ENCODE results near the gene RNF38. TPM values are rescaled to one million over a fixed set of nuclear protein-coding genes. Genes with fewer than 3 reads are reported as not detected.
"Not testable (repeated sequence)": the region's sequence is repeated elsewhere in the genome, so short reads cannot be mapped to it uniquely, and the experiment has no call there.

RNF38 gene
- total and polyA plus RNA-seq, 2 experiments from 2014 or later, result 6.7 to 16.5 TPM

- no peak for TF ChIP-seq EZH2phosphoT487 (IDR thresholded peaks at IDR 0.05; ENCODE audit: insufficient read depth, low read depth)
- TF ChIP-seq EZH2 (IDR thresholded peaks at IDR 0.05; ENCODE audit: insufficient read depth, poor library complexity, severe bottlenecking), result no peak
- 75 to 85% methylated on average over 2 of the region's 2 CpGs for WGBS, 2 experiments (ENCODE audit: low coverage in 1 of 2, low lambda C conversion rate in 2 of 2, missing lambda C conversion rate in 2 of 2)
- Histone ChIP-seq H3F3A (ENCODE audit: insufficient read depth) (no peaks in the 10 kb centered on the region), H3K4me3 (no peak overlapping the region), H3K36me3 (ENCODE audit: low read depth) (peaks cover 12% of the 10 kb centered on the region; the same call in 1 of the 2 replicates), H2AFZ (no peak overlapping the region), H3K4me2 (ENCODE audit: unreplicated experiment) (no peak overlapping the region), H3K79me2 (ENCODE audit: insufficient read depth) (peaks cover 100% of the 10 kb centered on the region), H3K4me1 (ENCODE audit: insufficient read depth) (peaks cover 7% of the 10 kb centered on the region; the same call in 1 of the 2 replicates), H4K20me1 (ENCODE audit: insufficient read depth) (peaks cover 6% of the 10 kb centered on the region; the same call in 1 of the 2 replicates), H3K27me3 (replicated peaks; ENCODE audit: insufficient read depth) (no peaks in the 10 kb centered on the region), H3K9me3 (ENCODE audit: low read depth) (no peaks in the 10 kb centered on the region), H3K9ac (no peak overlapping the region), H3K27ac (no peak overlapping the region), H3K9me2 (ENCODE audit: insufficient read depth) (no peaks in the 10 kb centered on the region)
- no peak for DNase-seq
- in situ Hi-C loops (cut with MboI), result no loop called here
Observed at GRCh38 chr9:36389590-36389989, 10.5 kb downstream of the RNF38 start.

DNA sequence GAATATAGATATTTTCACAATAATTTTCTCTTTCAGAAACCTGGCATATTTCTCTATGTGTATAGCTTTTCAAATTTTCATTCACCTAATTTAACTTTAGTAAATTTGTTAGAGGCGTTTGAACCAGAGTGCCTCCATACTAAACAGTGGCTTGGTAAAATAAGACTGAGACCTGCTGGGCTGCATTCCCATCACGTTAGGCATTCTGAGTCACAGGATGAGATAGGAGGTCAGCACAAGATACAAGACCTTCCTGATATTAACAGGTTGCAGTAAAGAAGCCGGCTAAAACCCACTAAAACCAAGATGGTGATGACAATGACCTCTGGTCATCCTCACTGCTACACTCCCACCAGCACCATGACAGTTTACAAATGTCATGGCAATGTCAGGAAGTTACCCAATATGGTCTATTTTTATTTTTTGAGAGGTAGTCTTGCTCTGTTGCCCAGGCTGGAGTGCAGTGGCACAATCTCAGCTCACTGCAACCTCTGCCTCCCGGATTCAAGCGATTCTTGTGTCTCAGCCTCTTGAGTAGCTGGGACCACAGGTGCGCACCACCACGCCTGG lies 13.6 kb downstream of the RNF38 start:
- H3K4me2 ChIP-seq (ENCODE audit: unreplicated experiment); H3K4me3 ChIP-seq; H3K9ac ChIP-seq; in situ Hi-C loops (cut with MboI); DNase-seq; H3K4me1 ChIP-seq (ENCODE audit: insufficient read depth); H3K27ac ChIP-seq; H2AFZ ChIP-seq; H3K27me3 ChIP-seq (replicated peaks; ENCODE audit: insufficient read depth); H3K9me2 ChIP-seq (ENCODE audit: insufficient read depth); H3F3A ChIP-seq (ENCODE audit: insufficient read depth); H3K9me3 ChIP-seq (ENCODE audit: low read depth): not testable (repeated sequence)
- WGBS, 2 experiments (ENCODE audit: low coverage in 1 of 2, low lambda C conversion rate in 2 of 2, missing lambda C conversion rate in 2 of 2), result 78% methylated on average over 7 of the region's 7 CpGs
- Histone ChIP-seq H3K79me2 (ENCODE audit: insufficient read depth) (peaks cover 100% of the 10 kb centered on the region), H3K36me3 (ENCODE audit: low read depth) (peaks cover 12% of the 10 kb centered on the region; the same call in 1 of the 2 replicates), H4K20me1 (ENCODE audit: insufficient read depth) (peaks cover 10% of the 10 kb centered on the region; the same call in 1 of the 2 replicates)

DNA sequence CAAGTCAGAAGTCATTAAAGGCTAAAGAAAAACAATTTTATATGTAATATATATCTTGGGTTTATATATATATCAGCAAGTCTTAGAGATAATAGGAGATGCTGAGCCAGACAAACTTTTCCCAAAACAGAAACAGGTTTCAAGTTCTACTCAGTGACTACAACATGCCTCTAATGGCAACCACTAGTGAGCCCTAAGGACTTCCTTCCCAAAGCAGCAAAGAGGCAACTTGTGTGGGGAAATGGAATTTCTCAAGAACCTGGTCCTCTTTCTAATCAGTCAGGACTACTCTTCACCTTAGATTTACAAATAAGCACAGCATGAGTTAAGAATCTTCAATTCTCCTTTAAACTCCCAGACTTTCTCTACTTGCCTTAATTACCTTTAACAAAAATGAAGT lies 17.6 kb downstream of the RNF38 start:
- no peak overlapping the region for H3K27ac ChIP-seq
- H4K20me1 ChIP-seq (ENCODE audit: insufficient read depth), result peaks cover 10% of the 10 kb centered on the region; the same call in 1 of the 2 replicates
- H3K36me3 ChIP-seq (ENCODE audit: low read depth), result 0 out of 2 replicates have a peak, but pooled peaks cover 8% of the 10 kb centered on the region
- in situ Hi-C loops (cut with MboI), result no loop called here
- no peaks in the 10 kb centered on the region for H3K9me2 ChIP-seq (ENCODE audit: insufficient read depth)
- DNase-seq, result no peak
- H3K4me3 ChIP-seq, result no peak overlapping the region
- H3K79me2 ChIP-seq (ENCODE audit: insufficient read depth), result peaks cover 100% of the 10 kb centered on the region
- no peak overlapping the region for H3K9ac ChIP-seq
- no peaks in the 10 kb centered on the region for H3K9me3 ChIP-seq (ENCODE audit: low read depth)
- no peaks in the 10 kb centered on the region for H3F3A ChIP-seq (ENCODE audit: insufficient read depth)
- H3K27me3 ChIP-seq (replicated peaks; ENCODE audit: insufficient read depth), result no peaks in the 10 kb centered on the region
- H3K4me2 ChIP-seq (ENCODE audit: unreplicated experiment), result no peak overlapping the region
- 0 out of 2 replicates have a peak, but pooled peaks cover 3% of the 10 kb centered on the region for H3K4me1 ChIP-seq (ENCODE audit: insufficient read depth)
- H2AFZ ChIP-seq, result no peak overlapping the region
- TF ChIP-seq EZH2phosphoT487 (IDR thresholded peaks at IDR 0.05; ENCODE audit: insufficient read depth, low read depth) (no peak), EZH2 (IDR thresholded peaks at IDR 0.05; ENCODE audit: insufficient read depth, poor library complexity, severe bottlenecking) (no peak)

DNA sequence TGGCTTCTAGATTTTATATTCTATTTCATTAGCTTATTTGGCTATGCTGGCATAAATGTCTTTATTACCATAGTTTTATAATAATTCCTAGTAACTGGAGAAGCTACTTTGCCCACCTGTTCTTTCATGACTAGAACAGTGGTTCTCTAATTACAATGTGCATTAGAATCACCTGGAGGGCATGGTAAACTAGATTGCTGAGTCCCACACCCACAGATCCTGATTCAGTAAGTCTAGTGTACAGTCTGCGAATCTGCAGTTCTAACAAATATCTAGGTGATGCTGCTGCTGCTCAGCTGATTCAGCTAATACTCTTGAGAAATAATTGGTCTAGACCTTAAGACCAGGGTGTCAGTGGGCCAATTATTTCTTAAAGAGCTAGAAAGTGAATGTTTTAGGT lies 35.5 kb downstream of the RNF38 start:
- H3K27ac ChIP-seq, result no peak overlapping the region
- no peak for DNase-seq
- H2AFZ ChIP-seq, result no peak overlapping the region
- no peak overlapping the region for H3K4me2 ChIP-seq (ENCODE audit: unreplicated experiment)
- H3K27me3 ChIP-seq (replicated peaks; ENCODE audit: insufficient read depth), result no peaks in the 10 kb centered on the region
- WGBS, 2 experiments (ENCODE audit: low coverage in 1 of 2, low lambda C conversion rate in 2 of 2, missing lambda C conversion rate in 2 of 2), result 97 to 100% methylated on average over 1 of the region's 1 CpG
- no peaks in the 10 kb centered on the region for H3K9me3 ChIP-seq (ENCODE audit: low read depth)
- H4K20me1 ChIP-seq (ENCODE audit: insufficient read depth), result no peaks in the 10 kb centered on the region
- H3K9me2 ChIP-seq (ENCODE audit: insufficient read depth), result no peaks in the 10 kb centered on the region
- H3F3A ChIP-seq (ENCODE audit: insufficient read depth), result no peaks in the 10 kb centered on the region
- peaks cover 42% of the 10 kb centered on the region for H3K79me2 ChIP-seq (ENCODE audit: insufficient read depth)
- peaks cover 41% of the 10 kb centered on the region for H3K36me3 ChIP-seq (ENCODE audit: low read depth)
- H3K4me3 ChIP-seq, result no peak overlapping the region
- H3K9ac ChIP-seq, result no peak overlapping the region
- no peaks in the 10 kb centered on the region for H3K4me1 ChIP-seq (ENCODE audit: insufficient read depth)
- TF ChIP-seq EZH2phosphoT487 (IDR thresholded peaks at IDR 0.05; ENCODE audit: insufficient read depth, low read depth) (no peak), EZH2 (IDR thresholded peaks at IDR 0.05; ENCODE audit: insufficient read depth, poor library complexity, severe bottlenecking) (no peak)
- in situ Hi-C loops (cut with MboI), result no loop called here

- Histone ChIP-seq H3F3A (ENCODE audit: insufficient read depth) (0 out of 2 replicates have a peak, but pooled peaks cover under 1% of the 10 kb centered on the region), H3K27ac (no peak overlapping the region), H3K4me3 (no peak overlapping the region), H3K9me2 (ENCODE audit: insufficient read depth) (no peaks in the 10 kb centered on the region), H3K9ac (no peak overlapping the region), H3K27me3 (replicated peaks; ENCODE audit: insufficient read depth) (no peaks in the 10 kb centered on the region), H3K4me2 (ENCODE audit: unreplicated experiment) (no peak overlapping the region), H4K20me1 (ENCODE audit: insufficient read depth) (0 out of 2 replicates have a peak, but pooled peaks cover 3% of the 10 kb centered on the region), H3K4me1 (ENCODE audit: insufficient read depth) (no peaks in the 10 kb centered on the region), H3K79me2 (ENCODE audit: insufficient read depth) (peaks cover 47% of the 10 kb centered on the region), H3K9me3 (ENCODE audit: low read depth) (no peaks in the 10 kb centered on the region), H3K36me3 (ENCODE audit: low read depth) (peaks cover 38% of the 10 kb centered on the region), H2AFZ (no peak overlapping the region)
- DNase-seq, result no peak
- no CpG with 5 or more reads among the region's 3 CpGs for WGBS, 2 experiments (ENCODE audit: low coverage in 1 of 2, low lambda C conversion rate in 2 of 2, missing lambda C conversion rate in 2 of 2)
- in situ Hi-C loops (cut with MboI), result no loop called here
- no peak for TF ChIP-seq EZH2phosphoT487 (IDR thresholded peaks at IDR 0.05; ENCODE audit: insufficient read depth, low read depth)
- no peak for TF ChIP-seq EZH2 (IDR thresholded peaks at IDR 0.05; ENCODE audit: insufficient read depth, poor library complexity, severe bottlenecking)
Observed at GRCh38 chr9:36363448-36363847, 36.6 kb downstream of the RNF38 start.
